GM19238 (cell line): ENCODE results near the gene PCDHGA8.
"Not testable (repeated sequence)": the region's sequence is repeated elsewhere in the genome, so short reads cannot be mapped to it uniquely, and the experiment has no call there.

Experiments
- DNase-seq: peaks from one replicate; pipeline ENCODE4 v3.0.0; 2011; ENCODE audit warnings: low spot score; ENCODE audit not compliant: insufficient read length

The PCDHGA8 gene

GRCh38 chr5:141402553-141403243 is 10.3 kb downstream of the PCDHGA8 start, which contains the start of gene PCDHGA9:
PCDHGA9 (plus strand) TSS chr5:141402778; CDS start chr5:141402953, 175 bp downstream.
- no peak for DNase-seq

GRCh38 chr5:141403387-141403786 is 11.0 kb downstream of the PCDHGA8 start:
- no peak for DNase-seq

GRCh38 chr5:141407790-141408505 is 15.5 kb downstream of the PCDHGA8 start, which contains the start of gene PCDHGB6:
PCDHGB6 (plus strand) TSS chr5:141408021; CDS start chr5:141408203, 182 bp downstream.
- DNase-seq: not testable (repeated sequence)

- DNase-seq: no peak
These were observed 17.3 kb downstream of the PCDHGA8 start for GRCh38 chr5:141409598-141410306.

- DNase-seq: no peak
These were observed 19.1 kb downstream of the PCDHGA8 start for GRCh38 chr5:141411575-141411974.

GRCh38 chr5:141412854-141413539 is 20.6 kb downstream of the PCDHGA8 start, which contains the start of gene PCDHGA10:
PCDHGA10 (plus strand) TSS chr5:141412987; CDS start chr5:141413176, 189 bp downstream.
- peak; percentile 55 for DNase-seq

GRCh38 chr5:141413540-141414069 is 21.2 kb downstream of the PCDHGA8 start:
- no peak for DNase-seq

- DNase-seq: not testable (repeated sequence)
These were observed 22.3 kb downstream of the PCDHGA8 start for GRCh38 chr5:141414548-141415274.

GRCh38 chr5:141415275-141415618 is 22.8 kb downstream of the PCDHGA8 start:
- DNase-seq: not testable (repeated sequence)

GRCh38 chr5:141417494-141418172 is 25.2 kb downstream of the PCDHGA8 start, which contains the start of gene PCDHGB7:
PCDHGB7 (plus strand) TSS chr5:141417677; CDS start chr5:141417860, 183 bp downstream.
- peak; percentile 53 for DNase-seq

- no peak for DNase-seq
These were observed 26.8 kb downstream of the PCDHGA8 start for GRCh38 chr5:141419074-141419880.

- DNase-seq: no peak
These were observed 28.5 kb downstream of the PCDHGA8 start, which contains the start of gene PCDHGA11 for GRCh38 chr5:141420855-141421488. PCDHGA11 (plus strand) TSS chr5:141421051; CDS start chr5:141421228, 177 bp downstream.

GRCh38 chr5:141421489-141421855 is 29.0 kb downstream of the PCDHGA8 start:
- DNase-seq: no peak

- DNase-seq: no peak
These were observed 30.4 kb downstream of the PCDHGA8 start for GRCh38 chr5:141422742-141423291.

- no peak for DNase-seq
These were observed 35.5 kb downstream of the PCDHGA8 start for GRCh38 chr5:141427783-141428426.

- no peak for DNase-seq
These were observed 38.1 kb downstream of the PCDHGA8 start, which contains the start of gene PCDHGA12 for GRCh38 chr5:141430332-141431113. PCDHGA12 (plus strand) TSS chr5:141430507; CDS start chr5:141430760, 253 bp downstream.
